A673 (cell line): Measurements from ENCODE around the gene PIK3AP1. TPM values are rescaled to one million over a fixed set of nuclear protein-coding genes. Genes with fewer than 3 reads are reported as not detected.

Experiments used
- BruUV-seq: library from RNA; stranded (reverse); fragments of 400-500 nt; replicated peaks from 2 replicates; lab custom pipeline; 2021; lab: Mats Ljungman, UMichigan
- CTCF ChIA-PET: fragments of 300-600 bp; sonication (Branson Sonifier 250); formaldehyde crosslinking; loops from one replicate; lab custom pipeline; 2022; ENCODE audit warnings: antibody characterized with exemption; lab: Charles Lee
- POLR2A ChIA-PET: fragments of 300-600 bp; sonication (Branson Sonifier 250); formaldehyde crosslinking; loops from one replicate; lab custom pipeline; 2022; ENCODE audit warnings: antibody characterized with exemption; ENCODE audit not compliant: low non-redundant PET; lab: Charles Lee
- DNase-seq: peaks from one replicate; pipeline ENCODE4 v3.0.0-alpha.2; 2015; ENCODE audit warnings: low spot score
- H3K27ac ChIP-seq: fragments of 200-600 bp; sonication (generic); 2 replicates; pipeline ENCODE4 v1.5.1; 2016; ENCODE audit warnings: mixed run types, low read depth, mild to moderate bottlenecking, mixed read lengths, antibody characterized with exemption, low read length; ENCODE audit not compliant: poor library complexity, severe bottlenecking
- H3K27me3 ChIP-seq: fragments of 200-600 bp; sonication (generic); replicated peaks from 2 replicates; pipeline ENCODE4 v1.6.1; 2017; ENCODE audit warnings: mixed run types, low read depth, mild to moderate bottlenecking, mixed read lengths, antibody characterized with exemption, low read length; ENCODE audit not compliant: insufficient read depth, poor library complexity
- H3K36me3 ChIP-seq: fragments of 200-600 bp; sonication (generic); 2 replicates; pipeline ENCODE4 v1.6.1; 2016; ENCODE audit warnings: mixed run types, mild to moderate bottlenecking, mixed read lengths, antibody characterized with exemption, low read length; ENCODE audit not compliant: insufficient read depth, poor library complexity, severe bottlenecking
- H3K4me1 ChIP-seq: fragments of 200-600 bp; sonication (generic); 2 replicates; pipeline ENCODE4 v1.6.1; 2017; ENCODE audit warnings: mixed run types, mild to moderate bottlenecking, mixed read lengths, antibody characterized with exemption, low read length; ENCODE audit not compliant: insufficient read depth, poor library complexity, severe bottlenecking
- H3K4me3 ChIP-seq: fragments of 200-600 bp; sonication (generic); 2 replicates; pipeline ENCODE4 v1.5.1; 2016; ENCODE audit warnings: low read depth, mixed run types, mild to moderate bottlenecking, mixed read lengths, low read length; ENCODE audit not compliant: poor library complexity, severe bottlenecking
- H3K9me3 ChIP-seq: fragments of 200-600 bp; sonication (generic); 2 replicates; pipeline ENCODE4 v1.6.1; 2016; ENCODE audit warnings: mixed run types, low read depth, mild to moderate bottlenecking, mixed read lengths, antibody characterized with exemption, low read length; ENCODE audit not compliant: poor library complexity, severe bottlenecking
- CTCF ChIP-seq: fragments of 300-800, 200-600 bp; sonication (generic); conservative IDR thresholded peaks from 2 replicates; pipeline ENCODE4 v1.5.1; 2017; ENCODE audit warnings: low read depth, mild to moderate bottlenecking, antibody characterized with exemption, low read length, moderate library complexity, mixed read lengths
- EZH2 ChIP-seq: fragments of 200-600 bp; sonication (generic); IDR thresholded peaks from 2 replicates; pipeline ENCODE4 v1.6.1; 2017; ENCODE audit warnings: borderline replicate concordance, low read depth, mild to moderate bottlenecking, mixed read lengths, antibody characterized with exemption, low read length; ENCODE audit not compliant: poor library complexity, severe bottlenecking
- intact Hi-C: fragments of 100-400 bp; cut with micrococcal nuclease; formaldehyde crosslinking; loops from one replicate; pipeline ENCODE4 v1.10.0; 2022; ENCODE audit not compliant: unreplicated experiment
- total RNA-seq: library from RNA; stranded (reverse); gene quantifications from 2 replicates; pipeline ENCODE4 v1.2.3, GENCODE V29; 2021

The PIK3AP1 gene
- total RNA-seq, 1 experiment from 2014 or later = 0.24 TPM

GRCh38 chr10:96560966-96561887, 159.1 kb downstream of the PIK3AP1 start:
- Histone ChIP-seq H3K4me1 (peaks cover 7% of the 10 kb centered on the region), H3K27me3 (no peaks in the 10 kb centered on the region), H3K36me3 (peaks cover 26% of the 10 kb centered on the region), H3K27ac (no peak overlapping the region), H3K9me3 (no peaks in the 10 kb centered on the region), H3K4me3 (no peak overlapping the region)
- intact Hi-C loops = no loop called here
- BruUV-seq = no TSS peak
- TF ChIP-seq CTCF (no peak), EZH2 (no peak)
- CTCF ChIA-PET = no interaction called here
- no peak for DNase-seq
- POLR2A ChIA-PET = no interaction called here

- no peaks in the 10 kb centered on the region for H3K4me1 ChIP-seq
- H3K36me3 ChIP-seq = peaks cover 29% of the 10 kb centered on the region
- ChIA-PET CTCF (no interaction called here), POLR2A (no interaction called here)
- no peak overlapping the region for H3K4me3 ChIP-seq
- H3K27me3 ChIP-seq = no peaks in the 10 kb centered on the region
- TF ChIP-seq CTCF (no peak), EZH2 (no peak)
- no peak overlapping the region for H3K27ac ChIP-seq
- no peak for DNase-seq
- no peaks in the 10 kb centered on the region for H3K9me3 ChIP-seq
- intact Hi-C loops = no loop called here
- BruUV-seq = no TSS peak
These were observed 159.8 kb downstream of the PIK3AP1 start for GRCh38 chr10:96560489-96560888.

GRCh38 chr10:96556003-96556402, 164.3 kb downstream of the PIK3AP1 start:
- TF ChIP-seq CTCF (peak; percentile 67), EZH2 (no peak)
- Histone ChIP-seq H3K27ac (no peak overlapping the region), H3K4me1 (no peaks in the 10 kb centered on the region), H3K36me3 (peaks cover 39% of the 10 kb centered on the region), H3K4me3 (no peak overlapping the region), H3K9me3 (no peaks in the 10 kb centered on the region), H3K27me3 (no peaks in the 10 kb centered on the region)
- CTCF ChIA-PET = interaction anchor here (0.8 to 1.0 kb wide), 2 partner anchors 31 to 181 kb away, joined by 3 to 4 read pairs; no protein-coding TSS in a partner anchor
- DNase-seq = peak; percentile 33
- POLR2A ChIA-PET = no interaction called here
- intact Hi-C loops = loop anchor here (2.0 kb wide), 1 partner anchor 159 kb away; no protein-coding TSS in a partner anchor
- no TSS peak for BruUV-seq
